ENCODE data around the gene TLDC2. TPM values are rescaled to one million over a fixed set of nuclear protein-coding genes. Genes with fewer than 3 reads are reported as not detected.

TLDC2 gene
- total and polyA plus RNA-seq, 4 donors = 0.05 to 0.33 (median 0.08) TPM; not detected in 1

GRCh38 chr20:36927704-36928103 is 51.8 kb downstream of the TLDC2 start:
- no peak for TF ChIP-seq REST (IDR thresholded peaks at IDR 0.05)
- no peak for TF ChIP-seq HNF4G (IDR thresholded peaks at IDR 0.05)
- TF ChIP-seq RAD21 (IDR thresholded peaks at IDR 0.05) = no peak
- TF ChIP-seq TAF1 (conservative IDR thresholded peaks at IDR 0.05) = no peak
- TF ChIP-seq YY1 (IDR thresholded peaks at IDR 0.05) = no peak
- TF ChIP-seq GABPA (IDR thresholded peaks at IDR 0.05 in 1 of 2, conservative IDR thresholded peaks at IDR 0.05 in 1 of 2) = no peak
- no peak for TF ChIP-seq RXRA (IDR thresholded peaks at IDR 0.05)
- no peak for TF ChIP-seq MAX (IDR thresholded peaks at IDR 0.05)
- no peak for TF ChIP-seq CTCF (IDR thresholded peaks at IDR 0.05; ENCODE audit: low read depth, low read length, missing input control)
- no peaks in the 10 kb centered on the region for H3K9me3 ChIP-seq (ENCODE audit: control insufficient read depth in 4 of 4, low read length in 3 of 4)
- H3K4me1 ChIP-seq (ENCODE audit: control insufficient read depth in 4 of 4, insufficient read depth in 4 of 4, low read length in 3 of 4) = peaks cover 6 to 11% (median 8%) of the 10 kb centered on the region in 4 donors
- no peak overlapping the region for H3K9ac ChIP-seq (ENCODE audit: low read depth in 1 of 2, low read length in 2 of 2)
- DNase-seq (ENCODE audit: low spot score) = no peak
- H3K36me3 ChIP-seq (ENCODE audit: control insufficient read depth in 4 of 4, insufficient read depth in 3 of 4, low read depth in 1 of 4, low read length in 3 of 4) = peaks cover 1 to 12% (median 9%) of the 10 kb centered on the region in 4 donors
- H3K27ac ChIP-seq (ENCODE audit: low read depth in 1 of 2, low read length in 2 of 2) = no peak overlapping the region
- no peak overlapping the region for H3K4me3 ChIP-seq (ENCODE audit: low read depth in 1 of 3, low read length in 3 of 3)
- 88% methylated on average over 1 of the region's 1 CpG for WGBS
- no peaks in the 10 kb centered on the region for H3K27me3 ChIP-seq (ENCODE audit: control insufficient read depth in 4 of 4, insufficient read depth in 4 of 4, low read length in 3 of 4)

- Histone ChIP-seq H3K36me3 (ENCODE audit: control insufficient read depth in 4 of 4, insufficient read depth in 3 of 4, low read depth in 1 of 4, low read length in 3 of 4) (peaks cover 0 to 12% (median 9%) of the 10 kb centered on the region in 4 donors), H3K27me3 (ENCODE audit: control insufficient read depth in 4 of 4, insufficient read depth in 4 of 4, low read length in 3 of 4) (no peaks in the 10 kb centered on the region), H3K9ac (ENCODE audit: low read depth in 1 of 2, low read length in 2 of 2) (no peak overlapping the region), H3K27ac (ENCODE audit: low read depth in 1 of 2, low read length in 2 of 2) (no peak overlapping the region), H3K4me3 (ENCODE audit: low read depth in 1 of 3, low read length in 3 of 3) (no peak overlapping the region), H3K9me3 (ENCODE audit: control insufficient read depth in 4 of 4, low read length in 3 of 4) (no peaks in the 10 kb centered on the region), H3K4me1 (ENCODE audit: control insufficient read depth in 4 of 4, insufficient read depth in 4 of 4, low read length in 3 of 4) (peaks cover 6 to 15% (median 8%) of the 10 kb centered on the region in 4 donors)
- no peak for DNase-seq (ENCODE audit: low spot score)
- WGBS = 87% methylated on average over 6 of the region's 6 CpGs
- TF ChIP-seq FOXA2 (IDR thresholded peaks at IDR 0.05) (no peak), EGR1 (IDR thresholded peaks at IDR 0.05; ENCODE audit: low read depth in 2 of 2) (no peak), NR2F2 (IDR thresholded peaks at IDR 0.05) (no peak), RXRA (IDR thresholded peaks at IDR 0.05) (no peak), ATF3 (IDR thresholded peaks at IDR 0.05) (no peak), ZBTB33 (IDR thresholded peaks at IDR 0.05) (no peak), HNF4G (IDR thresholded peaks at IDR 0.05) (no peak), GABPA (IDR thresholded peaks at IDR 0.05 in 1 of 2, conservative IDR thresholded peaks at IDR 0.05 in 1 of 2) (no peak)
Measured at GRCh38 chr20:36929290-36929689, 53.4 kb downstream of the TLDC2 start.
